Endothelial cell of umbilical vein (primary cell): Measurements from ENCODE around the gene PPP2R2D.

Source experiments
- CTCF ChIP-seq, 2 donors: IDR thresholded peaks; 1 replicate in 1 of 2; 2 replicates in 1 of 2; pipeline ENCODE4 v1.5.1; 2011; ENCODE audit warnings: low read length in 2 of 2, mild to moderate bottlenecking in 2 of 2, moderate library complexity in 2 of 2, control low read depth in 1 of 2, inconsistent platforms in 1 of 2, low read depth in 1 of 2; ENCODE audit not compliant: insufficient read depth in 1 of 2; ENCODE audit errors: extremely low read depth in 1 of 2
- EZH2 ChIP-seq: IDR thresholded peaks from 2 replicates; pipeline ENCODE4 v1.6.1; 2012; ENCODE audit warnings: borderline replicate concordance, low read depth, mild to moderate bottlenecking, moderate library complexity, low read length, inconsistent platforms; ENCODE audit not compliant: severe bottlenecking
- FOS ChIP-seq: IDR thresholded peaks from 2 replicates; pipeline ENCODE4 v1.6.1; 2011; ENCODE audit warnings: mild to moderate bottlenecking, low read length, moderate library complexity, borderline replicate concordance; ENCODE audit not compliant: insufficient read depth
- JUN ChIP-seq: IDR thresholded peaks from 2 replicates; pipeline ENCODE4 v1.6.1; 2011; ENCODE audit warnings: borderline replicate concordance, low read depth; ENCODE audit not compliant: insufficient read length, insufficient read depth
- MYC ChIP-seq: IDR thresholded peaks from one replicate; pipeline ENCODE4 v1.6.1; 2011; ENCODE audit warnings: mild to moderate bottlenecking, low read depth, low read length
- POLR2A ChIP-seq: IDR thresholded peaks from 2 replicates; pipeline ENCODE4 v1.6.1; 2012; ENCODE audit warnings: low read depth, mild to moderate bottlenecking, control low read depth, low read length
- POLR2AphosphoS5 ChIP-seq: IDR thresholded peaks from 2 replicates; pipeline ENCODE4 v1.6.1; 2012; ENCODE audit warnings: low read depth, mild to moderate bottlenecking, control low read depth, low read length, moderate library complexity; ENCODE audit not compliant: insufficient read depth

- TF ChIP-seq POLR2AphosphoS5 (no peak), FOS (no peak), CTCF (IDR thresholded peaks at IDR 0.05; ENCODE audit: extremely low read depth in 1 of 2, insufficient read depth in 1 of 2, low read depth in 1 of 2, low read length in 2 of 2) (no peak), JUN (no peak), MYC (no peak), EZH2 (no peak), POLR2A (no peak)
These were observed 20.4 kb downstream of the PPP2R2D start for GRCh38 chr10:131921184-131921583.
